GM21360 (cell line): ENCODE results near the gene ARL15.

Experiments used
- ATAC-seq: cut with Tn5 transposase; IDR thresholded peaks from one replicate; pipeline ENCODE4 v1.9.1; 2021; ENCODE audit warnings: mild to moderate bottlenecking, moderate library complexity; ENCODE audit not compliant: unreplicated experiment

ARL15 gene

DNA sequence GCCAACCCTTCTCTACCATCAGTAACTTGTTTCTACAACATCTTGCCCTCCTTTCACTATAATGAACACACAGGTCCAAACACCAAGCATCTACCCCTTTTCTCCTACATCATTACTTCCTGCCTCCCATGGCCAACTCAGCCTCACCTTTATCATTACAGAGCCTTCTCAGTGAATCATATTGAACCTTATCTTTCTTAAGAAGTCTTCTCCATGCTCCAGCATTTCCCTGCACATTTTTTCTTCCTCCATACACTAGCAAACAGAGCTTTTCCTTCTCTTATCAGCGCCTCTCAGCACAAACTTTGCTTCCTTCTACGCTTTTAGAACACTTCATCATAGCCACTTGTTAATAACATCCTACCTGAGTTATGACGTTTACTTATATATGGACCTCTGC is 148.2 kb downstream of the ARL15 start:
- ATAC-seq: no peak

DNA sequence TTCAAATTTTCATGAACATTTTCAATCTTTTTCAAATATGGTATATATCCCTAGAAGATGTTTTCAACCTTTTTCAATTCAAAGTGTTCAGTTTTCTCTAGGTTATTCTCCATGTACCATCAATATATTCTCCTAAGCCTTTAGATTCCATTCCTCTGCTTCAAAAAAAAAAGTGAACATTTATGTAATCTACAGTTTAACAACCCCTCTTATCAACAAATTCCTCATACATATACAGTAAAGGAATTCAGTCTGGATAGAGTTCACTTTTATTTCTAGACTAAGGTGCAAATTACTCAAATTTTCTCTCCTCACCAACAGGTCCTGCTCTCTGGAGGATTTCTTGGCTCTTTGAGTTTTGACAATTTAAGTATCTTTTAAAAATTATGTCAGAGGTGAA is 150.0 kb downstream of the ARL15 start:
- no peak for ATAC-seq

- no peak for ATAC-seq
These were observed 150.5 kb downstream of the ARL15 start for GRCh38 chr5:54159893-54160195.

DNA sequence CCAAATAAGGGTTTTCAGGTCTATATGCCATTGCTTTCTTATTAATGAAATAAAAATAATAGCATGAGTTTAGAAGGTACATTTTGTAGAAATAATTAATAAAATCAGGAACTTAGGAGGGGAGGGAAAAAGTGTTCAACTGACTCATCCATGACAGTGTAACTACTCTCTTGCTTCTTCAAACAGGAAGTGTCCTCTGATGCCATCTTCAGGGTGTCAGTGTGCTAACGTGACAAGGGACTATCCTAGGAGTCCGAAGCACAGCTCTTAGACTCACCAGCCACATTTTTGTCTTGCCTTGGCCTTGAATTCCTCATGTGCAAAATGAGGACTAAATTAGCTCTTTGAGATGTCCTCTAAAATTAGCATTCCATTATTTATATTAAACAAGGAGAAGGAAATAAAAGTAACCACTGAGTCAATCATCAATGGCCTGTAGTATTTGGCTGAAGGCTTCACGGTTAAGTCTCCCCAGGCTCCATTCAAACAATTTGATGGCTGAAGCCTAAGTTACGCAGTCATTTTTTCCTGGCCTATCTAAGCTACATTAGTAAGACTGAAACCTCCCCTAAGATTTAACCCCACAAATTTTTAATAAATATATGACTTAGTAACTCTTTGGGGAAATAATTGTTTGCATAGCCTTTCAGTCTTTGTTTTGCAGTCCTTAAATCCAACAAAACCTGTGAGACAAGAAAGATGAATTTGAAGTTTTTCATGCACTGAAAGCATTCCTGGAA is 151.1 kb downstream of the ARL15 start:
- no peak for ATAC-seq

DNA sequence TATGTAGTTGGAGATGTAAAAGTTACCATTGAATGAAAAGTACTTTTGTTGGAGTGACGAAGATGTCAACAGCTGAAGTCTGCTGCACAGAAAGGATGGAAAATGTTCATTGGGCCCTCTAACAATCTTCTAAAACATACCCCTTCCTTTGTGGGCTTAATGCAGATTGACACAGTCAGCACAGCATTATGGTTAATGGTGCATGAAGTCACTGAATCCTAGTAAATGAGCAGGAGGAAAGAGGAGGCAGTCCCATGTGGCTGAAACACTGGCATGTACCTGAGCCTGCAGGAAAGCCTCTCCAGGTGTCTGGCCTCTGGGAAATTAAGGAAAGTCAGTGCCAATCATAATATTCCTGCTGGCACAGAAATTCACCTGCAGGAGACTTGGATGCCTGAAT is 153.8 kb downstream of the ARL15 start:
- no peak for ATAC-seq

DNA sequence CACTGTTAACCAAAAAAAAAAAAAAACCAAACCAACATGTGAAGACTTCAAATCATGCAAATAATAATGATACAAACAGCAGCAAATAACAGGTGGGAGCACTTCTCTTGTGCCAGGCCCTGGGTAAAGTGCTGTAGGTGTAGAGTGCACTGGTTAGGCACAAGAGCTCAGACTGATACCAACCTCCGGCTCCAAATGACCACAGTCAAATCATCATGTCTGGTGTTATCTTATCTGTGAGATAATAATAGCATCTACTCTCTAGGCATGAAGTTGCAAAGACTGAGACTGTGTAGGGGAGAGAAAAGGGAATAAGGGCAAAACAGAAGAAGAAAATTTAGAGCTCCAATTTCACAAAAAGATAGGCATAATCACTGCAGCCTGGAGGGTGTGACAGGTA is 159.5 kb downstream of the ARL15 start:
- ATAC-seq: no peak

GRCh38 chr5:54148858-54149257 is 161.5 kb downstream of the ARL15 start:
- no peak for ATAC-seq

GRCh38 chr5:54148067-54148845 is 162.1 kb downstream of the ARL15 start:
- no peak for ATAC-seq

DNA sequence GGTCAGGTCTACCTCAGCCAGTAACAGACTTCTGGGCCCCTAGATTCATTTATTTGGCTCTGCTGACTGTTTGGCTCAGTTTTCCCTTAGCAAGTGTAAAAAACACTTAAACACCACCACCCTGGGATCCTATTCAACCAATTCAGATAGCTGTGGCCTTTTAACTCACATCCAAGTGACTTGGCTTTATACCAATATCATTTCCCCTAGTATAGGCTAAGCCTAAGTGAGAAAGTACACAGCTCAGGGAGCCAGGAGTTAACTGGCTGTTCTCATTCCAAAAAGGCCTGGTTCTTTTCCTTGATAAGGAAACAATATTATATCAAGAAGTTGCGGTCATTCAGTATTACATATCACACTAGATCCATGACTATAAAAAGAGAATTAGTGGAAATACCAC is 163.5 kb downstream of the ARL15 start:
- ATAC-seq: no peak

DNA sequence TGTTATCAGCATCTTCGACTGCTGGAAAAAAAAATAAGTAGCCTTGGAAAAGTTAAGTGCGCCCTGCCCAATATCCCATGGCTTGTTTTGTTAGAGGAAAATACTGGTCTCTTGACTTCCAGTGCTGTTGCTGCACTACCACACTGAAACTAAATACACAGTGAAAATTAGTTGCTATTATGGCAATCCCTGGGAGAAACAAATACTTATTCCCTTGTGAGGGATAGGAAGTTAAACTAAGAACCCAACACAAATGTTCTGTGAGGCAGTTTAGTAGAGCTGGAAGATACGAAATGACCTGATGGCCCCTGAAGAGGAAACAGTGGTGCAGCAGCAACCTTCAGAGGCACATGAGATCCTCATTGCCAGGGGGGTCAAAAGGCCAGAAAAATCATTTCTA is 164.0 kb downstream of the ARL15 start:
- ATAC-seq: no peak

DNA sequence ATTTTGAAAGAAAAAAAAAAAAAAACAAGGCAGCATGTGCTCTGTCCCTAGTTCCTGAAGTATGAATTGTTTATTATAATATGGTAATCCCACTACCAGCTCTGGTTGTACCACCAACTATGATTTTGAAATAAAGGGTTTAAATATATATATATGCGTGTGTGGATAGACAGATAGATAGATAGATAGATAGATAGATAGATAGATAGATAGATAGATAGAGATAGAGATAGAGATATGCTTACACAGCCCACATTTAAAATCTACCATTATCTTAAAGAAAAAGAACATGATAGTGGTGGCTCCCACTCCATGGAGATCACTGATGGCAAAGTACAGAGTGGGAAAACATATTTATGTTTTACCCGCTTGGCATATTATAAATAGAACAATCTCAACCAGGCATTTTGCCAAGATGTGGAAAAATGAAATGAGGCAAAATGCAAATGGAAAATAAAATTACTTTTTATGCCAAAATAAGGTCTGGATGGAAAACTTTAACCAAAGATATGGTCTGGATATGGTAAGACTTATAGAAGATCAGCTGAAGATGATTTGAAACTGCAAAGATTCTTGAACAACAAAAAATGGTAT is 170.0 kb downstream of the ARL15 start:
- ATAC-seq: no peak

DNA sequence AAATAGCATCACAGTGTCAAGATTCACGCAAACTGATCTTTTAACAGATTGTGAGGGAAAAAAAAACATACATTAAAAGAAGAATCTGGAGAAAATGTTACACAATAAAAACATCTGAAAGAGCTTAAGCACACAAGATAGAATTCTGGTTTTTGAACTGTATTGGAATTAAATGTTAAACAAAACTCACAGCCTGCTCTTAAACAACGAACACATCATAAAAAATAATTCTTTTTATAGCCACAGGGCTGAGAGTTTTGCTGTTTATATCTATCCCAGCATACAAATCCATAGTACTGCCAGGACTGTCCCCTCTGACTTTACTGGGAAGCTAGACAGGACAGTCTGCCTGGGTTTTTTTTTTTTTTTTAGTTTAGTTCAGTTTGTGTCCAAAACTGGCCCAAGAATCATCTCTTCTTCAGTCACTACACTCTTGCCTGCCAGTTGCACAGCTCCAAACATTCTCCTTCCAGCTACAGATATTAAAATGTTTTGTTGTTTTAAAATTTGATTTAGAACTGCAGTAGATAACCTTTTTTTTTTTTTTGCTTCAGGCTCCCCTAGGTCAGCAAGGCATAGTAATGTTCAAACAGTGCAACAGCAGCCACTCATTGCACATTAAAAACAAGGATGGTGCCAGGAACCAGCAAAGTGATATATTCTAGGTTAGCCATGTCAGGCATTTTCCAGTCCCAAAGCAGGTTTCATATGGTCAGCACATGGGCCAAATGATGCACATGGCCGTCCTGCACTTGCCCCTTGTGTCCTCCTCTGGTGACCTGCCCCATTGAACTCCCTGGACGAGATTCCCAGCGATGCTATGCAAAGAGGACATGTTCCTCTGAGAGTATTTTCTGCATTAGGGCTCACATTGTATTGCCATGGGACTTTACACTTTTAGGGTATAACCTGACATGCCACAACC is 173.6 kb downstream of the ARL15 start:
- ATAC-seq: no peak

DNA sequence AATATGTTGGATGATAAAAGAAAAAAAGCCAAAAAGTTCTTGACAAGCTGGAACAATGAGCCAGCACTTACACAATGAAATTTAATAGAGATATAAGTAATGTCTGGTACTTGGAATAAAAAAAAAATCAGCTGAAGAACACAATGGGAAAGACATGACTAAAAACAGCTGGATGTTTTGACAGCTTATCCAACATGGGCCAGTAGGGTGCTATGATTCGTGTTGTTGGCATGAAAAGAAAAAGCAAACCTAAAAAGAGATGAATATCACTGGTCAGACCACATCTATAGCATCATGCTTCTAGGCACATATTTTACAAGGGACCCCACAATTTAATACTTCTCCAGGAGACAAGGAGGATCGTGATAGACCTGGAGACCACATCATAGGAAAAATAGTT is 175.3 kb downstream of the ARL15 start:
- no peak for ATAC-seq

DNA sequence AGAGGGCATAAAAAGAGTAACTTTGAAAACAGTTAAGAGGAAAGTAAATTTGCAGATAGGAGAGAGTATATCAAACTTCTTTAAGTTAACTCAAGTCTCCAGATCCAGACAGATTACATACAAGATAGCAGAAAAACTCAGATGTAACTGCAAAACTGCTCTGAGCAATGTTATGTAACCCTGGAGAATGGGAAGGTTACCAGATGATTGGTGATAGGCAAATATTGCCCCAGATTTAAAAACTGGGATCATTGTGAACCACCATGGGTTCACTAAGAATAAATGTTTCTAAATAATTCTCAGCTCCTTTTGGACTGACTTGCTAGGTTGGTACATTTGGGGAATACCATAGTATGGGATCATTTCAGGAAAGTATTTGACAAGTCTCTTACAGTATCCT is 176.5 kb downstream of the ARL15 start:
- ATAC-seq: no peak

- no peak for ATAC-seq
These were observed 189.9 kb downstream of the ARL15 start for GRCh38 chr5:54120473-54120872.

DNA sequence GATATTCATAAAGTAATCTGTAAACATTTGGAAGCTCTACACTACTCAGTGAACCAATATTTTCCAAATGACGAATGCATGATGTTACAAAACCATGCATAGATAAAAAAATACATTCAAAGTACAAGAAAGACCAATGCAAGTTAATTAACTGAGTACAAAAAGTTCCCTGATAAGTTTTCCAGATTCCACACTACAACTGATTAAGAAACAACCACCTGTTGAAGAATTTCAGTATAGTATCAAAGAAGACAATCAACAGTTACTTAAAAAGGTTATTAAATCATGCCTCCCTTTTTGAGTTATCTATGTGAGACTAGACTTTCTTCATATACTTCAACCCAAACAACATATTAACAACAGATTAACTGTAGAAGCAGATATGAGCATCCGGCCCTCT is 192.4 kb downstream of the ARL15 start:
- ATAC-seq: no peak

- no peak for ATAC-seq
These were observed 194.5 kb downstream of the ARL15 start for GRCh38 chr5:54115735-54116403.

GRCh38 chr5:54113060-54113459 is 197.3 kb downstream of the ARL15 start:
- no peak for ATAC-seq

- no peak for ATAC-seq
These were observed 200.6 kb downstream of the ARL15 start for GRCh38 chr5:54109626-54110330.

- ATAC-seq: no peak
These were observed 202.2 kb downstream of the ARL15 start for GRCh38 chr5:54108136-54108535.
